Endothelial cell of umbilical vein (primary cell): ENCODE results near the gene SULT1C3. TPM values are rescaled to one million over a fixed set of nuclear protein-coding genes. Genes with fewer than 3 reads are reported as not detected.

Experiments
- BruUV-seq: library from RNA; stranded (reverse); fragments of 400-500 nt; replicated peaks from 2 replicates; lab custom pipeline; 2021; lab: Mats Ljungman, UMichigan
- CTCF ChIA-PET: fragments of 300-600, 350-600 bp; sonication (Branson Sonifier 250); formaldehyde crosslinking; loops from one replicate; lab custom pipeline; 2021; ENCODE audit warnings: antibody characterized with exemption, inconsistent platforms; lab: Charles Lee
- POLR2A ChIA-PET: fragments of 300-600, 350-600 bp; sonication (Branson Sonifier 250); formaldehyde crosslinking; loops from one replicate; lab custom pipeline; 2021; ENCODE audit warnings: antibody characterized with exemption, inconsistent platforms; lab: Charles Lee
- DNase-seq: peaks from one replicate; pipeline ENCODE4 v3.0.0-alpha.2; 2011; ENCODE audit warnings: low read depth, low spot score
- FAIRE-seq: peaks from 2 replicates; lab custom pipeline; 2011; peaks lifted over from hg19 to GRCh38; lab: Jason Lieb, UNC
- H2AFZ ChIP-seq: 2 replicates; pipeline ENCODE4 v1.6.0; 2012; ENCODE audit warnings: low read depth, low read length, control low read depth, inconsistent platforms
- H3K27ac ChIP-seq: 2 replicates; pipeline ENCODE4 v1.5.1; 2011; ENCODE audit warnings: low read depth, mild to moderate bottlenecking, control low read depth, low read length, moderate library complexity; ENCODE audit not compliant: insufficient read depth
- H3K27me3 ChIP-seq, 2 experiments: 2 replicates each; pipeline versions ENCODE4 v1.6.0 to v1.6.1; 2011; ENCODE audit warnings: low read length in 2 of 2, mixed read lengths in 1 of 2; ENCODE audit not compliant: control insufficient read depth in 2 of 2, insufficient read depth in 2 of 2
- H3K36me3 ChIP-seq, 2 experiments: 2 replicates in 1 of 2; 3 replicates in 1 of 2; pipeline ENCODE4 v1.5.1; 2011; ENCODE audit warnings: low read length in 2 of 2, mild to moderate bottlenecking in 1 of 2, moderate library complexity in 1 of 2; ENCODE audit not compliant: control insufficient read depth in 2 of 2, insufficient read depth in 2 of 2; ENCODE audit errors: extremely low read depth in 1 of 2
- H3K4me1 ChIP-seq: 3 replicates; pipeline ENCODE4 v1.5.1; 2011; ENCODE audit warnings: mild to moderate bottlenecking, low read length; ENCODE audit not compliant: control insufficient read depth, insufficient read depth; ENCODE audit errors: extremely low read depth
- H3K4me2 ChIP-seq: 2 replicates; pipeline ENCODE4 v1.6.1; 2011; ENCODE audit warnings: low read length, control low read depth, mixed read lengths; ENCODE audit not compliant: insufficient read depth
- H3K4me3 ChIP-seq, 3 experiments: fragments of 200-600 bp in 1 of 3; sonication (generic), shearing (Covaris generic) in 1 of 3; replicated peaks in 1 of 3; 2 replicates each; pipeline ENCODE4 v1.5.1; 2011 to 2016; ENCODE audit warnings: control low read depth in 3 of 3, low read length in 3 of 3, mild to moderate bottlenecking in 2 of 3, inconsistent platforms in 1 of 3, low read depth in 1 of 3, moderate library complexity in 1 of 3; ENCODE audit not compliant: insufficient read depth in 1 of 3
- H3K79me2 ChIP-seq: 2 replicates; pipeline ENCODE4 v1.6.0; 2012; ENCODE audit warnings: low read length, inconsistent platforms; ENCODE audit not compliant: control insufficient read depth, insufficient read depth
- H3K9ac ChIP-seq: replicated peaks from 2 replicates; pipeline ENCODE3; 2011; ENCODE audit warnings: low read length, control low read depth; ENCODE audit not compliant: insufficient read depth; ENCODE audit errors: extremely low read depth
- H3K9me1 ChIP-seq: replicated peaks from 3 replicates; pipeline ENCODE4 v1.6.0; 2011; ENCODE audit warnings: mild to moderate bottlenecking, low read length; ENCODE audit not compliant: control insufficient read depth, insufficient read depth; ENCODE audit errors: extremely low read depth
- H3K9me3 ChIP-seq: replicated peaks from 2 replicates; pipeline ENCODE4 v1.5.1; 2012; ENCODE audit warnings: low read length, inconsistent platforms; ENCODE audit not compliant: control insufficient read depth, insufficient read depth
- H4K20me1 ChIP-seq: replicated peaks from 2 replicates; pipeline ENCODE3; 2011; ENCODE audit warnings: mild to moderate bottlenecking, low read length; ENCODE audit not compliant: control insufficient read depth, insufficient read depth; ENCODE audit errors: extremely low read depth
- CTCF ChIP-seq, 2 donors: IDR thresholded peaks; 1 replicate in 1 of 2; 2 replicates in 1 of 2; pipeline ENCODE4 v1.5.1; 2011; ENCODE audit warnings: low read length in 2 of 2, mild to moderate bottlenecking in 2 of 2, moderate library complexity in 2 of 2, control low read depth in 1 of 2, inconsistent platforms in 1 of 2, low read depth in 1 of 2; ENCODE audit not compliant: insufficient read depth in 1 of 2; ENCODE audit errors: extremely low read depth in 1 of 2
- EZH2 ChIP-seq: IDR thresholded peaks from 2 replicates; pipeline ENCODE4 v1.6.1; 2012; ENCODE audit warnings: borderline replicate concordance, low read depth, mild to moderate bottlenecking, moderate library complexity, low read length, inconsistent platforms; ENCODE audit not compliant: severe bottlenecking
- FOS ChIP-seq: IDR thresholded peaks from 2 replicates; pipeline ENCODE4 v1.6.1; 2011; ENCODE audit warnings: mild to moderate bottlenecking, low read length, moderate library complexity, borderline replicate concordance; ENCODE audit not compliant: insufficient read depth
- GATA2 ChIP-seq: IDR thresholded peaks from 2 replicates; pipeline ENCODE4 v1.7.0; 2011; ENCODE audit warnings: low read depth, mild to moderate bottlenecking, moderate library complexity, mixed read lengths, low read length; ENCODE audit not compliant: insufficient read length, insufficient read depth
- JUN ChIP-seq: IDR thresholded peaks from 2 replicates; pipeline ENCODE4 v1.6.1; 2011; ENCODE audit warnings: borderline replicate concordance, low read depth; ENCODE audit not compliant: insufficient read length, insufficient read depth
- MAX ChIP-seq: IDR thresholded peaks from 2 replicates; pipeline ENCODE4 v1.6.1; 2011; ENCODE audit not compliant: insufficient read depth, insufficient read length
- MYC ChIP-seq: IDR thresholded peaks from one replicate; pipeline ENCODE4 v1.6.1; 2011; ENCODE audit warnings: mild to moderate bottlenecking, low read depth, low read length
- POLR2A ChIP-seq: IDR thresholded peaks from 2 replicates; pipeline ENCODE4 v1.6.1; 2012; ENCODE audit warnings: low read depth, mild to moderate bottlenecking, control low read depth, low read length
- POLR2AphosphoS5 ChIP-seq: IDR thresholded peaks from 2 replicates; pipeline ENCODE4 v1.6.1; 2012; ENCODE audit warnings: low read depth, mild to moderate bottlenecking, control low read depth, low read length, moderate library complexity; ENCODE audit not compliant: insufficient read depth
- dilution Hi-C: fragments of 300-500 bp; cut with MboI; formaldehyde crosslinking; loops from one replicate; pipeline ENCODE4 v1.15.0; 2019; ENCODE audit warnings: low sequenced_read_pairs; ENCODE audit not compliant: extremely low pct_ligation_motif_present
- intact Hi-C: fragments of 100-400 bp; cut with micrococcal nuclease; formaldehyde crosslinking; loops from one replicate; pipeline ENCODE4 v1.10.0; 2022
- polyA plus RNA-seq, 4 experiments: library from polyadenylated mRNA; depleted of rRNA in 3 of 4; stranded (reverse) in 3 of 4; unstranded in 1 of 4; fragments of >200 nt; gene quantifications; 2 replicates each; pipeline versions ENCODE4 v1.2.1 to v1.2.3, GENCODE V29; 2011 to 2012; ENCODE audit warnings: missing spikeins in 1 of 4
- total RNA-seq: library from RNA; stranded (reverse); gene quantifications from 2 replicates; pipeline ENCODE4 v1.2.3, GENCODE V29; 2021

SULT1C3 gene
- total and polyA plus RNA-seq, 2 donors (not counting 3 experiments of a cell fraction or from before 2014, with no cell fraction given), result not detected

- Histone ChIP-seq H2AFZ (no peak overlapping the region), H3K27me3 (no peaks in the 10 kb centered on the region), H3K9me1 (no peaks in the 10 kb centered on the region), H3K27ac (no peak overlapping the region), H3K36me3 (no peaks in the 10 kb centered on the region), H3K4me3 (no peak overlapping the region), H3K79me2 (no peaks in the 10 kb centered on the region), H4K20me1 (no peaks in the 10 kb centered on the region), H3K9ac (no peak overlapping the region), H3K4me2 (no peak overlapping the region), H3K4me1 (no peaks in the 10 kb centered on the region), H3K9me3 (no peaks in the 10 kb centered on the region)
- TF ChIP-seq POLR2A (no peak), POLR2AphosphoS5 (no peak), JUN (no peak), CTCF (IDR thresholded peaks at IDR 0.05; ENCODE audit: extremely low read depth in 1 of 2, insufficient read depth in 1 of 2, low read depth in 1 of 2, low read length in 2 of 2) (no peak)
- ChIA-PET POLR2A (no interaction called here), CTCF (no interaction called here)
- intact Hi-C loops (no loop called here), dilution Hi-C loops (no loop called here)
- DNase-seq (no peak), FAIRE-seq (no peak)
- BruUV-seq, result no TSS peak
These were observed 44.7 kb upstream of the SULT1C3 start for GRCh38 chr2:108195133-108195439.

GRCh38 chr2:108199726-108200125 is 40.0 kb upstream of the SULT1C3 start:
- Histone ChIP-seq H3K9me3 (no peaks in the 10 kb centered on the region), H3K9ac (no peak overlapping the region), H3K36me3 (no peaks in the 10 kb centered on the region), H3K4me2 (no peak overlapping the region), H4K20me1 (no peaks in the 10 kb centered on the region), H3K9me1 (no peaks in the 10 kb centered on the region), H3K79me2 (no peaks in the 10 kb centered on the region), H3K27ac (no peak overlapping the region), H2AFZ (no peak overlapping the region), H3K4me1 (no peaks in the 10 kb centered on the region), H3K27me3 (no peaks in the 10 kb centered on the region), H3K4me3 (no peak overlapping the region)
- TF ChIP-seq EZH2, result no peak
- no peak for TF ChIP-seq MYC
- no peak for TF ChIP-seq FOS
- no peak for TF ChIP-seq CTCF (IDR thresholded peaks at IDR 0.05; ENCODE audit: extremely low read depth in 1 of 2, insufficient read depth in 1 of 2, low read depth in 1 of 2, low read length in 2 of 2)
- TF ChIP-seq POLR2AphosphoS5, result no peak
- no peak for TF ChIP-seq POLR2A
- TF ChIP-seq MAX, result no peak
- TF ChIP-seq GATA2, result no peak
- no peak for TF ChIP-seq JUN
- BruUV-seq, result no TSS peak
- intact Hi-C loops (no loop called here), dilution Hi-C loops (no loop called here)
- DNase-seq (no peak), FAIRE-seq (no peak)
- CTCF ChIA-PET, result no interaction called here
- POLR2A ChIA-PET, result no interaction called here
